ENCODE data around the gene RECQL5.

DNA sequence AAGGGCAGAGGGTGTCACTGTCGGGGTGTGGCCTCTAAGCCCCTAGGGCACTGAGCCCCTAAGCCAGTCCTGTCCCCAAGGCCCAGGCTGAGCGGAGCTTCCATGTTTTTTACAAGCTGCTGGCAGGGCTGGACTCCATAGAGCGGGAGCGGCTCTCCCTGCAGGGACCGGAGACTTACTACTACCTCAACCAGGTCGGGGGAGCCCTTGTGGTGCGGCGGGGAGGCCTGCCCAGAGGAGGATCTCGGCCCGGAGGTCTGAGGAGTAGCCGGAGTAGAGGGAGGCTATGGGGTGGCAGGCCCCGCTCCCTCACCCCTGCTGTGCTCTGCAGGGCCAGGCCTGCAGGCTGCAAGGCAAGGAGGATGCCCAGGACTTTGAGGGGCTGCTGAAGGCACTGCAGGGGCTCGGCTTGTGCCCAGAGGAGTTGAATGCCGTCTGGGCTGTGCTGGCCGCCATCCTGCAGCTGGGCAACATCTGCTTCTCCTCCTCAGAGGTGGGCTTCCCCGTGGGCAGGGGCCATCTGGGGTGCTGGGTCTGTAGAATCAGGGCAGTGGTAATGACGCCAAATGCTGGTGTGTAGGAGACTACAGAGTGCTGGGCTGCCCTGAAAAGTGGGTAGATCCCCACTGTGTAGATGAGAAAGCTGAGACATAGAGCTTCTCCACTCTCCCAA lies 74.5 kb downstream of the RECQL5 start:
- TF ChIP-seq, protein P1, sequence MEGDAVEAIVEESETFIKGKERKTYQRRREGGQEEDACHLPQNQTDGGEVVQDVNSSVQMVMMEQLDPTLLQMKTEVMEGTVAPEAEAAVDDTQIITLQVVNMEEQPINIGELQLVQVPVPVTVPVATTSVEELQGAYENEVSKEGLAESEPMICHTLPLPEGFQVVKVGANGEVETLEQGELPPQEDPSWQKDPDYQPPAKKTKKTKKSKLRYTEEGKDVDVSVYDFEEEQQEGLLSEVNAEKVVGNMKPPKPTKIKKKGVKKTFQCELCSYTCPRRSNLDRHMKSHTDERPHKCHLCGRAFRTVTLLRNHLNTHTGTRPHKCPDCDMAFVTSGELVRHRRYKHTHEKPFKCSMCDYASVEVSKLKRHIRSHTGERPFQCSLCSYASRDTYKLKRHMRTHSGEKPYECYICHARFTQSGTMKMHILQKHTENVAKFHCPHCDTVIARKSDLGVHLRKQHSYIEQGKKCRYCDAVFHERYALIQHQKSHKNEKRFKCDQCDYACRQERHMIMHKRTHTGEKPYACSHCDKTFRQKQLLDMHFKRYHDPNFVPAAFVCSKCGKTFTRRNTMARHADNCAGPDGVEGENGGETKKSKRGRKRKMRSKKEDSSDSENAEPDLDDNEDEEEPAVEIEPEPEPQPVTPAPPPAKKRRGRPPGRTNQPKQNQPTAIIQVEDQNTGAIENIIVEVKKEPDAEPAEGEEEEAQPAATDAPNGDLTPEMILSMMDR (optimal IDR thresholded peaks at IDR 0.05 in 1 of 3, IDR thresholded peaks at IDR 0.05 in 1 of 3, conservative IDR thresholded peaks at IDR 0.05 in 1 of 3; ENCODE audit: extremely low read depth in 1 of 3, insufficient read depth in 2 of 3, low read length in 3 of 3) = no peak
- no peak for TF ChIP-seq EZH2 (IDR thresholded peaks at IDR 0.05; ENCODE audit: low read length)
